ENCODE measurements around the gene FLOT1. TPM values are rescaled to one million over a fixed set of nuclear protein-coding genes. Genes with fewer than 3 reads are reported as not detected.
A peak's percentile ranks its signal among the peaks of the same experiment; 100 is the strongest.

FLOT1 gene
- total and polyA plus RNA-seq, 2 of the 13 experiments (the other 11 are each of a cell fraction or from before 2014, with no cell fraction given) = 82.3 to 130 TPM

GRCh38 chr6:30742316-30743098, at the start of gene FLOT1 (continued):
- TF ChIP-seq TAF15 (IDR thresholded peaks at IDR 0.05; ENCODE audit: low read depth, low read length, poor library complexity, severe bottlenecking) = peak; percentile 100
- no peak; the same call in 1 of the 2 replicates for TF ChIP-seq ZBTB26 (CRISPR knock-in tag; IDR thresholded peaks at IDR 0.05; ENCODE audit: borderline replicate concordance)
- 0 out of 2 replicates have a peak, but pooled peaks have one; percentile 59 for TF ChIP-seq KDM6A (CRISPR knock-in tag; IDR thresholded peaks at IDR 0.05; ENCODE audit: low read depth)
- TF ChIP-seq ZBED4 (CRISPR knock-in tag; IDR thresholded peaks at IDR 0.05; ENCODE audit: borderline replicate concordance) = peak; percentile 95; the same call in 1 of the 2 replicates
- peak; percentile 82 for TF ChIP-seq ZNF770 (CRISPR knock-in tag; IDR thresholded peaks at IDR 0.05)
- TF ChIP-seq ZNF704 (CRISPR knock-in tag; IDR thresholded peaks at IDR 0.05; ENCODE audit: borderline replicate concordance) = 0 out of 2 replicates have a peak, but pooled peaks have one; percentile 59
- no peak for TF ChIP-seq TCF7 (IDR thresholded peaks at IDR 0.05; ENCODE audit: low read depth)
- no peak for TF ChIP-seq FOXK2 (IDR thresholded peaks at IDR 0.05)
- TF ChIP-seq BCL6 (CRISPR knock-in tag; IDR thresholded peaks at IDR 0.05) = peak; percentile 97
- TF ChIP-seq POLR2A (IDR thresholded peaks at IDR 0.05; ENCODE audit: insufficient read depth in 1 of 2, low read depth in 2 of 2, low read length in 2 of 2) = no peak; a peak in 2 of 4 replicates
- peak; percentile 80 for TF ChIP-seq IKZF5 (CRISPR knock-in tag; IDR thresholded peaks at IDR 0.05)
- TF ChIP-seq ZNF510 (CRISPR knock-in tag; IDR thresholded peaks at IDR 0.05; ENCODE audit: low read depth) = no peak; the same call in none of the 2 replicates
- peak; percentile 81; the same call in 1 of the 2 replicates for TF ChIP-seq LRRFIP1 (CRISPR knock-in tag; conservative IDR thresholded peaks at IDR 0.05)
- TF ChIP-seq RFX5 (IDR thresholded peaks at IDR 0.05; ENCODE audit: low read depth, low read length) = no peak
- no peak for TF ChIP-seq SYNCRIP (IDR thresholded peaks at IDR 0.05; ENCODE audit: insufficient read depth, low read depth, low read length)
- TF ChIP-seq IKZF1 (IDR thresholded peaks at IDR 0.05) = no peak
